ENCODE data around the gene HOXD13.

HOXD13 gene

GRCh38 chr2:176132205-176133171 is 40.0 kb downstream of the HOXD13 start:
- no peak for DNase-seq

GRCh38 chr2:176133389-176133788 is 40.9 kb downstream of the HOXD13 start:
- DNase-seq, result no peak

- no peak for DNase-seq
Observed at GRCh38 chr2:176134035-176134434, 41.5 kb downstream of the HOXD13 start.

- no peak for DNase-seq
Observed at GRCh38 chr2:176135035-176135440, 42.5 kb downstream of the HOXD13 start.

GRCh38 chr2:176136374-176137251 is 44.1 kb downstream of the HOXD13 start:
- peak; percentile 58 for DNase-seq

GRCh38 chr2:176137252-176137580 is 44.7 kb downstream of the HOXD13 start:
- DNase-seq, result no peak

- no peak for DNase-seq
Observed at GRCh38 chr2:176137906-176138305, 45.4 kb downstream of the HOXD13 start.

GRCh38 chr2:176138526-176138922 is 46.0 kb downstream of the HOXD13 start:
- no peak for DNase-seq

- no peak for DNase-seq
Observed at GRCh38 chr2:176138923-176139660, 46.6 kb downstream of the HOXD13 start.

GRCh38 chr2:176139661-176140512 is 47.4 kb downstream of the HOXD13 start:
- peak; percentile 73 for DNase-seq

- peak; percentile 95 for DNase-seq
Observed at GRCh38 chr2:176140513-176141317, 48.2 kb downstream of the HOXD13 start.

- no peak for DNase-seq
Observed at GRCh38 chr2:176142281-176142680, 49.8 kb downstream of the HOXD13 start.
